Immature natural killer cell (primary cell): ENCODE results near the gene CSE1L. TPM values are rescaled to one million over a fixed set of nuclear protein-coding genes. Genes with fewer than 3 reads are reported as not detected.
"Not testable (repeated sequence)": the region's sequence is repeated elsewhere in the genome, so short reads cannot be mapped to it uniquely, and the experiment has no call there.

Experiments
- DNase-seq, 3 donors: peaks; one replicate each; pipeline ENCODE4 v3.0.0; 2022; ENCODE audit warnings: mixed read lengths in 1 of 3
- H3K27ac Mint-ChIP-seq, 6 donors: one replicate each; pipeline ENCODE4 v1.8.0; 2020; ENCODE audit warnings: mixed read lengths in 6 of 6, mild to moderate bottlenecking in 5 of 6, inconsistent platforms in 4 of 6, moderate library complexity in 3 of 6
- H3K27me3 Mint-ChIP-seq, 3 donors: one replicate each; pipeline ENCODE4 v1.8.0; 2020 to 2021; ENCODE audit warnings: low read depth in 3 of 3, mild to moderate bottlenecking in 3 of 3, mixed read lengths in 3 of 3, moderate library complexity in 3 of 3, inconsistent platforms in 1 of 3
- H3K36me3 Mint-ChIP-seq, 3 donors: one replicate each; pipeline ENCODE4 v1.8.0; 2020; ENCODE audit warnings: mixed read lengths in 3 of 3, inconsistent platforms in 2 of 3, mild to moderate bottlenecking in 2 of 3
- H3K4me1 Mint-ChIP-seq, 2 donors: one replicate each; pipeline ENCODE4 v1.8.0; 2020; ENCODE audit warnings: inconsistent platforms in 2 of 2, mild to moderate bottlenecking in 2 of 2, mixed read lengths in 2 of 2, moderate library complexity in 1 of 2
- H3K4me3 Mint-ChIP-seq, 5 donors: one replicate each; pipeline ENCODE4 v1.8.0; 2020; ENCODE audit warnings: mild to moderate bottlenecking in 5 of 5, mixed read lengths in 5 of 5, inconsistent platforms in 3 of 5, moderate library complexity in 3 of 5
- H3K9me3 Mint-ChIP-seq, 6 donors: one replicate each; pipeline ENCODE4 v1.8.0; 2020; ENCODE audit warnings: mild to moderate bottlenecking in 6 of 6, mixed read lengths in 6 of 6, inconsistent platforms in 4 of 6, moderate library complexity in 3 of 6
- polyA plus RNA-seq, 3 donors: library from polyadenylated mRNA; unstranded; fragments of 300-500 nt; fragmentation: Illumina TruSeq; gene quantifications; one replicate each; pipeline ENCODE4 v1.2.3, GENCODE V29; 2021

Gene CSE1L
- polyA plus RNA-seq, 3 donors from 2014 or later, result 8.1 to 21.0 (median 10.3) TPM

DNA sequence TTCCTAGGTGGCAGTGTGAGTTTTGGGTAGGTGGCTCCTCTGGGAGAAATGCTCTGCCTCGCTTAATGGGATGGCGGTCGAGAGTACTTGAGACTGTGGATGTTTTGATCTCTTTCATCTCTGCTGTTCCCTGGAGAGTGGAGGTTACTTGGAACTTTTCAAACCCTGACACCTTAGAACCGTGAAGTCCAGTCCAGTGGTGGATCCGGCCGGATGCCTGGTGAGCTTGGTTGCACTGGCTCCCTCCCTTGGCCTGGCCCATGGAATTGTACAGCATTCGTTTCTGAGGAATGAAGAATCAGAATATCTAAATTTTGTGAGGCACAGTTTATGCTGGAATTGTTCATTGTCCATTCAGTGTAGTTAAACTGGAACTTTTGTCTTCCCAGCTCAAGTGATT is 51.0 kb downstream of the CSE1L start:
- peaks cover 18 to 23% of the 10 kb centered on the region in 2 donors for H3K4me1 Mint-ChIP-seq
- H3K27ac Mint-ChIP-seq, result no peak overlapping the region
- H3K9me3 Mint-ChIP-seq, result no peaks in the 10 kb centered on the region
- H3K4me3 Mint-ChIP-seq, result no peak overlapping the region
- no peaks in the 10 kb centered on the region for H3K27me3 Mint-ChIP-seq
- no peak for DNase-seq
- peaks cover 21 to 36% (median 33%) of the 10 kb centered on the region in 3 donors for H3K36me3 Mint-ChIP-seq

DNA sequence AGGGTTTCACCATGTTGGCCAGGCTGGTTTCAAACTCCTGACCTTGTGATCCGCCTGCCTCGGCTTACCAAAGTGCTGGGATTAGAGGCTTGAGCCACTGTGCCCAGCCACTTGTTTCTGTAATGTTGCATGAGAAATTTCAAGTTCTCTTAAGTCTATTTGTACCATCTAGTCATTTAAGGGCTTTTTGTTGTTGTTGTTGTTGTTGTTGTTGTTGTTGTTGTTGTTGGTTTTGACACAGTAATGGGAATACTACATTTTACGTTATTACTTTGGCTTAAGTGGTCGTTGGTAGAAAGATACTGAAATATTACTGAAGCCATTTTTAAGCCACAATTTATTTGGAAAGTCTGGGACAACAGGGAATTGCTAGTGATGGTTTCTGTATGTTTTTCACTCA is 52.0 kb downstream of the CSE1L start:
- Mint-ChIP-seq H3K27me3 (no peaks in the 10 kb centered on the region), H3K4me3 (no peak overlapping the region), H3K4me1 (peaks cover 28 to 33% of the 10 kb centered on the region in 2 donors), H3K36me3 (peaks cover 17 to 36% (median 29%) of the 10 kb centered on the region in 3 donors), H3K9me3 (no peaks in the 10 kb centered on the region), H3K27ac (peak overlapping the region in 1 of 6 donors; percentile 45)
- no peak for DNase-seq

DNA sequence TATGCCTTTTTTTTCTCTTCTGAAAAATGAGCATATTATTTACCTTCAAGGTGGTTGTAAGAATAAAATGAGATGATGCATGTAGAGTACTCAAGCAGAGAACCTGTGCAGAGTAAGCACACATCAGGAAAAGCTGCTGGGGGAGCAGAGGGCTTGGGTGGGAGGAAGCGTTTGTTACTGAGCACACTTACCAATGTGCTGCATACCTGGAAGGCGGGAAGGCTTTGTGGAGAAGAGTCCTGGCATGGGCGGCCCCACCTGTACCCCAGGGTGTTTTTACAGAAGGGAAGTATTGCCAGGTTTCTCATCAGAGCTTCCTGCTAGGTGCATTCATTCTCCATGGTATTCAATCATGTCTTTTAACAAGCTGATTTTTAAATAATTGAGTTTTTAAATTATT is 52.9 kb downstream of the CSE1L start:
- H3K4me1 Mint-ChIP-seq, result peaks cover 37 to 42% of the 10 kb centered on the region in 2 donors
- peaks cover 17 to 36% (median 25%) of the 10 kb centered on the region in 3 donors for H3K36me3 Mint-ChIP-seq
- H3K4me3 Mint-ChIP-seq, result no peak overlapping the region
- DNase-seq, result no peak
- peak overlapping the region in 2 of 6 donors; percentile 23 to 80 for H3K27ac Mint-ChIP-seq
- peaks cover 0 to 4% (median 0%) of the 10 kb centered on the region in 3 donors for H3K27me3 Mint-ChIP-seq
- H3K9me3 Mint-ChIP-seq, result no peaks in the 10 kb centered on the region

DNA sequence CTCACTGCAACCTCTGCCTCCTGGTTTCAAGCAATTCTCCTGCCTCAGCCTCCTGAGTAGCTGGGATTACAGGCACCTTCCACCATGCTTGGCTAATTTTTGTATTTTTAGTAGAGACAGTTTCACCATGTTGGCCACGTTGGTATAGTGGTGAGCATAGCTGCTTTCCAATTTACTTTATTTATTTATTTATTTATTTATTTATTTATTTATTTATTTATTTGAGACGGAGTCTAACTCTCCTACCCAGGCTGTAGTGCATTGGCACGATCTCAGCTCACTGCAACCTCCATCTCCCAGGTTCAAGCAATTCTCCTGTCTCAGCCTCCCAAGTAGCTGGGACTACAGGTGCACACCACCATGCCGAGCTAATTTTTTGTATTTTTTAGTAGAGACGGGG is 54.2 kb downstream of the CSE1L start:
- Mint-ChIP-seq H3K27ac (peak overlapping the region in 2 of 6 donors; percentile 70 to 82), H3K4me1 (peaks cover 43 to 47% of the 10 kb centered on the region in 2 donors), H3K36me3 (peaks cover 9 to 26% (median 18%) of the 10 kb centered on the region in 3 donors)
- DNase-seq, H3K4me3 Mint-ChIP-seq, H3K27me3 Mint-ChIP-seq, H3K9me3 Mint-ChIP-seq: not testable (repeated sequence)

DNA sequence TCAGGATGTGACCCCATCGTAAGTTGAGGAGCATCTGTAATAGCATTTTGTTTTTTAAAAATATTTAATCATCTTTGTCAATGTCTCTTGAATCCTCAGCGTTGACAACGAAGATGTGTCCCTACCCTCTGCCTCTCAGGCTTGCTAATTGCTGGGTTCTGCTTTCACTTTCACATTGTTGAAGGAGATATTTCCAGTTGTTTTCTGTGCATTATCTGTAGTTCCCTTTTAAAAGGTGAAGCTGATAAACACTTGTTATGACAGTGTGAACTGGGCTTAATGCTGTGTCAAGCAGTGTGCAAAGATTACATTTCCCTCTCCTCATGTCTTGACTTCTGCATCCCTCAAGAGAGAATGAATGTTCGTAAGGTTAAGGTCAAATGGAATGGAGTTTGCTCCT is 54.9 kb downstream of the CSE1L start:
- H3K4me3 Mint-ChIP-seq, result peak overlapping the region; percentile 14 to 71 (median 47)
- H3K4me1 Mint-ChIP-seq, result peaks cover 43 to 47% of the 10 kb centered on the region in 2 donors

DNA sequence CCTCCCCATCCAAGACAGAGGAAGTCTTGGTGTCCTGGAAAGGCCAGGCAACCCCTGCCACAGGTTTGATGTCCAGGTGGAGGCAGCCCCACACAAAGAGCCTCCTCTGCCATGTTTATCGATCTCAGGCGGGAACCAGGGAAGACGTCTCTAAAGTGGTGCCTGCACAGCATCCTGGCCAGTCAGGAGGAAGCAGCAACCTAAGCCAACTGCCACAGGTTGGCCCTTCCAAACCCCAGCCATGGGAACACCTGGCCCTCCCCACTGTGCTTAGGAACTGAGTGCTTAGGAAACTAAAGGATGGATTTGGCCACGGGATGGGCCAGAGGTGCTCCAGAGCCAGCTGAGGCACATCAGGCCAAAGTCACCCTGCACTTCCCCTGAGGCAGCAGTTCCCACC is 56.9 kb downstream of the CSE1L start:
- no peak overlapping the region for H3K4me3 Mint-ChIP-seq
- peak overlapping the region in 5 of 6 donors; percentile 57 to 75 (median 69) for H3K27ac Mint-ChIP-seq
- H3K9me3 Mint-ChIP-seq, result no peaks in the 10 kb centered on the region
- peaks cover 0 to 4% (median 0%) of the 10 kb centered on the region in 3 donors for H3K27me3 Mint-ChIP-seq
- no peak for DNase-seq
- H3K4me1 Mint-ChIP-seq, result peaks cover 43 to 47% of the 10 kb centered on the region in 2 donors
- H3K36me3 Mint-ChIP-seq, result peaks cover 0 to 10% (median 9%) of the 10 kb centered on the region in 3 donors

More for the DNA sequence above, 54.9 kb downstream of the CSE1L start:
- H3K27me3 Mint-ChIP-seq, result peaks cover 0 to 4% (median 0%) of the 10 kb centered on the region in 3 donors
- H3K27ac Mint-ChIP-seq, result peak overlapping the region; percentile 45 to 87 (median 78)
- H3K36me3 Mint-ChIP-seq, result peaks cover 9 to 23% (median 18%) of the 10 kb centered on the region in 3 donors
- DNase-seq, result peak in 1 of 3 donors; percentile 11
- no peaks in the 10 kb centered on the region for H3K9me3 Mint-ChIP-seq

DNA sequence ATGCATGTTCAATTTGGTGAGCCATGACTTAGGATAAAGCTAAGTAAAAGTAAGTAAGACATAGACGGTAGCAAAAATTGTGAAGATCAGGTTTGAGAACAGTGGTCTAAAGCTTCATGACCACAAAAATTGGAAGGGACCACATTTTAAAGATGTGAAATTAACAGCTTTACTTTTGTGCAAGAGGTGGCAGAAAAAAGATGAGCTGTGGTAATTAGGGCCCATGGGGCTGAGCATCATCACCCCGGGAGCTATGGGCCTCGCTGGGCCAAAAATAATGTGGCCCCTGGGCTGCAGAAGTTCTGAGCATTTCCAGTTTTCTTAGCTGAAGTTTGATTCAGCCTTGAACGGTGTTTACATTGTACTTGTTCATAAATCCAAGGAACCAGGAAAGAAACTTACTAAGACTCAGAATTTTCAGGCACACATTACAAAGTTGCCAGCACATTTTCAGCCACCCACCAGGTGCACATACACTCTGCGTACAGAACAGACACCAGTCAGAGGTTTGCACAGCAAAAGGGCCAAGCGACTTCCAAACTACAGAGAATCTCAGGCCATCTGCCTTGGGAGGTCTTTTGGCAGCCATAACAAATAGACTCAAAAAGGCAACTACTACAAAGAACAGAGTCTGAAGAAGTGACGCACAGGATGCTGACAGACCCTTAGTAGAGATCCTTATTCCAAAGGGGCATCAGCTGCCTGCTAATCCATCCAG is 57.7 kb downstream of the CSE1L start:
- peak; percentile 30 to 41 (median 40) for DNase-seq
- peaks cover 42 to 47% of the 10 kb centered on the region in 2 donors for H3K4me1 Mint-ChIP-seq
- H3K4me3 Mint-ChIP-seq, result peak overlapping the region in 1 of 5 donors; percentile 50
- H3K36me3 Mint-ChIP-seq, result peaks cover 0 to 14% (median 6%) of the 10 kb centered on the region in 3 donors
- H3K9me3 Mint-ChIP-seq, result no peaks in the 10 kb centered on the region
- H3K27me3 Mint-ChIP-seq, result peaks cover 0 to 4% (median 0%) of the 10 kb centered on the region in 3 donors
- peak overlapping the region; percentile 9 to 75 (median 68) for H3K27ac Mint-ChIP-seq

DNA sequence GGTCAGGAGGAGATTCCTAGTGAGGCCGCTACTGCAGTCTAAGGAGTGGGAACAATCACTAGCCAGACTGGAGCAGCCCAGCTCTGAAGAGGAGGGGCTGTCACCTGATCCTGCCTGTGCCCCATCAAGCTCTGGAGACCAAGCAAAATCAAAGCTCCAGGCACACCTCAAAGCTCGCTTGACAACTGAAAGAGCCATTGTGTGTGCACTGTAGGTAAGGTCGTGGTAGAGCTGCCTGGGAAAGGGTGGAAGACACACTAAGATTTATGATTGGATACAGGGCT is 58.2 kb downstream of the CSE1L start:
- H3K27ac Mint-ChIP-seq, result peak overlapping the region in 5 of 6 donors; percentile 57 to 75 (median 68)
- H3K4me1 Mint-ChIP-seq, result peaks cover 42 to 47% of the 10 kb centered on the region in 2 donors
- H3K9me3 Mint-ChIP-seq, result no peaks in the 10 kb centered on the region
- H3K36me3 Mint-ChIP-seq, result peaks cover 0 to 14% (median 4%) of the 10 kb centered on the region in 3 donors
- no peak for DNase-seq
- H3K4me3 Mint-ChIP-seq, result no peak overlapping the region
- H3K27me3 Mint-ChIP-seq, result peaks cover 0 to 4% (median 0%) of the 10 kb centered on the region in 3 donors

DNA sequence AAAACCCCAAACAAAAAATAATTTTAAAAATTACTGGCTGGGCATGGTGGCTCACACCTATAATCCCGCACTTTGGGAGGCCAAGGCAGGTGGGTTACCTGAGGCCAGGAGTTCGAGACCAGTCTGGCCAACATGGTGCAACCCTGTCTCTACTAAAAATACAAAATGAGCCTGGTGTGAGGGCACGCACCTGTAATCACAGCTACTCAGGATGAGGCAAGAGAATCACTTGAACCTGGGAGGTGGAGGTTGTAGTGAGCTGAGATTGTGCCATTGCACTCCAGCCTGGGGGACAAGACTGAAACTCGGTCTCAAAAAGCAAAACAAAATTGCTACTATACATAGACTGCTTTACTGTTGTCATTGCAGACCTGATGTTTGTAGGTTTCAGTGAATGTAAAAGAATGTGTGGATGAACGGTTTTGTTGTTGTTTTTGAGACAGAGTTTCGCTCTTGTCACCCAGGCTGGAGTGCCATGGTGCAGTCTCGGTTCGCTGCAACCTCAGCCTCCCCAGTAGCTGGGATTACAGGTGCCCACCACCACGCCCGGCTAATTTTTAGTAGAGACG is 59.0 kb downstream of the CSE1L start:
- H3K9me3 Mint-ChIP-seq, H3K4me3 Mint-ChIP-seq, DNase-seq, H3K27ac Mint-ChIP-seq, H3K27me3 Mint-ChIP-seq: not testable (repeated sequence)
- peaks cover 0 to 17% (median 4%) of the 10 kb centered on the region in 3 donors for H3K36me3 Mint-ChIP-seq
- peaks cover 39 to 43% of the 10 kb centered on the region in 2 donors for H3K4me1 Mint-ChIP-seq

DNA sequence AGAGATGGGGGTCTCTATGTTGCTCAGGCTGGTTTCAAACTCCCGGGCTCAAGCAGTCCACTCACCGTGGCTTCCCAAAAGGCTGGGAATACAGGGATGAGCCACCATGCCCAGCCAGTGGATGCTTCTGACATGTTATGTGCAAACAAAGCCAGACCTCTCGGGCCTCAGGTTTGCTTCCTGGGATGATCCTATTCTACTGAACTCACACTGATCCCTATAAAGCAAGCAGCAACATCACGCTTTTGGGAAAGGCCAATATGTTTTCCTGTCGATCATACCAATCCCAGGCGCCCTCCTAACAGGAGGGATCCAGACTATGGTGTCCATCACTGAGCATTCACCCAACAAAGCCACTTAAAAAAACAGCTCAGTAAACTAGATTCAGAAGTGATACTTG is 60.2 kb downstream of the CSE1L start:
- Mint-ChIP-seq H3K36me3 (peaks cover 0 to 22% (median 10%) of the 10 kb centered on the region in 3 donors), H3K4me3 (no peak overlapping the region), H3K27me3 (peaks cover 0 to 4% (median 0%) of the 10 kb centered on the region in 3 donors), H3K27ac (no peak overlapping the region), H3K9me3 (no peaks in the 10 kb centered on the region), H3K4me1 (peaks cover 33 to 34% of the 10 kb centered on the region in 2 donors)
- DNase-seq, result no peak

DNA sequence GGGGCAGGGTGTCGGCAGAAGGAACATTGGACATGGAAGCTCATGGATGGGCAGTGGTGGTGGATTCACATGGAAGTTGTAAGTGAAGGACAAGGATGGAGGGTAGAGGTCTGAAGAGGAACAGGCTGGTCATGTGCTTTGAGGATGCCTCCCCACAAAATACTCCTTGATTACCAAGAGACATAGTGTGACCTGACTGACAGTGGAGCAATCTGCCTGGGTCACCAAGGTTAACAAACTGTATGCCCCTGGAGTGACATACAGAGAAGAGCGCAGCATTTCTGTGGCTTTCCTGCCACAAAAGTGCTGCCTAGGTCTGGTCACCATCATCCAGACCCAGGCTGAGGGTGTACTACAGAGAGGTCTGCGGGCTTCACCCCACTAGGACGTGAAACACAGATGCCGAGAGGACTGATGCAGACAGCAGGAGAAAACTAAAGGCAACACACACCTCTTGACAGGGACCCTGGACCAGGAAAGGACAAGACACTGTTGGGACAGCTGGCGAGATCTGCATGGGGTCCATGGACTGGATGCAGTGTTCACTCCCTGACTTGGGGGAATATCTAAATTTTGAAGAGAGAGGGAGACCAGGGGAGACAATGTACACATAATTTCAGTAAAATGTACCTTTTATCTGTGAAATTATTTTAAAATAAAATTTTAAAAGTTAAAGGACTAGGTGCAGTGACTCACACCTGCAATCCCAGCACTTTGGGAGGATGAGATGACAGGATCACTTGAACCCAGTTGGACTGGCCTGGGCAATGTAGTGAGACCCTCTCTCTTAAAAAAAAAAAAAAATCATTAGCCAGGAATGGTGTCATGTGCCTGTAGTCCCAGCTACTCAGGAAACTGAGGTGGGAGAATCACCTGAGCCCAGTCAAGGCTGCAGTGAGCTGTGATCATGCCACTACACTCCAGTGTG is 64.9 kb downstream of the CSE1L start:
- DNase-seq, result no peak
- Mint-ChIP-seq H3K36me3 (peaks cover 15 to 44% (median 25%) of the 10 kb centered on the region in 3 donors), H3K27ac (peak overlapping the region in 5 of 6 donors; percentile 29 to 69 (median 62)), H3K9me3 (no peaks in the 10 kb centered on the region), H3K4me3 (no peak overlapping the region), H3K4me1 (peaks cover 0 to 2% of the 10 kb centered on the region in 2 donors), H3K27me3 (peaks cover 0 to 2% (median 0%) of the 10 kb centered on the region in 3 donors)

DNA sequence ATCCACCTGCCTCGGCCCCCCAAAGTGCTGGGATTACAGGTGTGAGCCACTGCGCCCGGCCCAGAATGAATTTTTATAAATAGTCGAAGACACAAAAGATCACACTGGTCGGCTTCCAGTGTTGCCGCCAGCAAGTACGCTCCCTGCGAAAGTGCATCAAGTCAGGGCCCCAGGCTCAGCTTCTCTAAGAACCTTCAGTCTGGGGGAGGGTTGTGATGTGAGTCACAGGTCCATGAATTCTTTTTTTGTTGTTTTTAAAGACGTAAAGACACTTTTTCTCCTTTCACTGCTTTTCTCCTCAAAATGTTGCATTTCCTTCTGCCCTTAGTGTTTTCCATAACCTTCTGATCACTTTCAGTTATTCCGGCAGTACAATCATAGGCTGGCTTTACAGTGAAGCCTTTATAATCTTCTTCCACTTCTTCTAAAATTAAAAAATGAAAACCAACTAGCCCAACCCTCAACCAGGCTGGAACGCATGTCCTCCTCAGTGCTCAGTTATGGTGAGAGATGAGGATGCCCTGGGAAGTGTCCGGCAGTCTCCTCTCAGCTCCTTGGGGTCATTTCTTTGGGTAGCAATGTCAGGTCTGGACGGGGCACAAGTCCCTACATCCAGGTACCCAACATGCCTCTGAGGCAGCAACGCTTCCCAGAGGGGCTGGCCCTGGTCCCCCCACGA is 66.6 kb downstream of the CSE1L start:
- peaks cover 0 to 2% of the 10 kb centered on the region in 2 donors for H3K4me1 Mint-ChIP-seq
- peaks cover 16 to 53% (median 29%) of the 10 kb centered on the region in 3 donors for H3K36me3 Mint-ChIP-seq
- H3K4me3 Mint-ChIP-seq, result no peak overlapping the region
- peaks cover 0 to 2% (median 0%) of the 10 kb centered on the region in 3 donors for H3K27me3 Mint-ChIP-seq
- no peaks in the 10 kb centered on the region for H3K9me3 Mint-ChIP-seq
- peak overlapping the region in 1 of 6 donors; percentile 45 for H3K27ac Mint-ChIP-seq
- DNase-seq, result no peak

DNA sequence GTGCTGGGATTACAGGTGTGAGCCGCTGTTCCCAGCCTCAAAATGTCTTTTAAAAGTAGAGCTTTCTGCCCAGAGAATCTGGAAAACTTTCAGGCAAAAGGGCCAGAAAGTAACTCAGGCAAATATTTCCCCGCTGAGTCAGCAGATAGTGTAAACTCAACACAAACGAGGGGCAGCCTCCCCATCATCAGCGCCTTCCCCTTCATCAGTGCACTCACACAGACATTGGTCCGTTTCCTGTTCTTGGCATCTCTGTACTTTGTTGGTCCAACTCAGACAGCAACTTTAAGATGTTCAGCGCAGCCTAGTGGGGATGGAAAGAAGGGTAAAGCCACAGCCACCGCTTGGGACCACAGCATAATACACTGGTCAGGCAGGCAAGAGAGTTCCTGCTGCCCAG is 69.5 kb downstream of the CSE1L start:
- H3K9me3 Mint-ChIP-seq, result no peaks in the 10 kb centered on the region
- H3K4me3 Mint-ChIP-seq, result no peak overlapping the region
- H3K4me1 Mint-ChIP-seq, result peaks cover 0 to 2% of the 10 kb centered on the region in 2 donors
- no peak overlapping the region for H3K27ac Mint-ChIP-seq
- peaks cover 29 to 65% (median 38%) of the 10 kb centered on the region in 3 donors for H3K36me3 Mint-ChIP-seq
- no peak for DNase-seq
- H3K27me3 Mint-ChIP-seq, result peaks cover 0 to 4% (median 0%) of the 10 kb centered on the region in 3 donors
